A172 (cell line): ENCODE data around the gene ITK. TPM values are rescaled to one million over a fixed set of nuclear protein-coding genes. Genes with fewer than 3 reads are reported as not detected.

Source experiments
- total RNA-seq: library from RNA; depleted of rRNA; stranded (reverse); fragments of >200 nt; shearing (Covaris generic); gene quantifications from 2 replicates; pipeline ENCODE4 v1.2.3, GENCODE V29; 2014; rRNA removed

Gene ITK
- total RNA-seq, 1 experiment from 2014 or later, result 0.19 TPM

Other genes starting within 250 kb of the ITK start
- not detected in 2 replicates for gene TIMD4, start 217.6 kb upstream of the ITK start, total RNA-seq
- not detected in 2 replicates for gene HAVCR1, start 121.7 kb upstream of the ITK start, total RNA-seq
- gene HAVCR2, start 71.8 kb upstream of the ITK start, total RNA-seq, result not detected in 2 replicates
- 25.6 and 26.0 TPM in 2 replicates for gene MED7, start 38.0 kb upstream of the ITK start, total RNA-seq
- not detected in 2 replicates for gene GARIN3, start 14.6 kb upstream of the ITK start, total RNA-seq
- gene CYFIP2, start 85.3 kb downstream of the ITK start, total RNA-seq, result 24.7 and 47.7 TPM in 2 replicates